Endodermal cell (in vitro differentiated cells): ENCODE results near the gene LRCH3. TPM values are rescaled to one million over a fixed set of nuclear protein-coding genes. Genes with fewer than 3 reads are reported as not detected.

Source experiments
- DNase-seq: peaks from one replicate; pipeline ENCODE4 v3.0.0-alpha.2; 2017
- H3K27ac ChIP-seq: 2 replicates; pipeline ENCODE4 v1.5.1; 2013; ENCODE audit warnings: mild to moderate bottlenecking, low read depth, low read length, moderate library complexity
- H3K27me3 ChIP-seq: 2 replicates; pipeline ENCODE4 v1.6.1; 2013; ENCODE audit warnings: mild to moderate bottlenecking, low read length, moderate library complexity; ENCODE audit not compliant: insufficient read depth, control insufficient read depth, poor library complexity, severe bottlenecking
- H3K36me3 ChIP-seq: 2 replicates; pipeline ENCODE4 v1.7.0; 2013; ENCODE audit warnings: mild to moderate bottlenecking, low read length, moderate library complexity; ENCODE audit not compliant: control insufficient read depth, insufficient read depth
- H3K4me1 ChIP-seq: one replicate; pipeline ENCODE4 v1.7.0; 2013; ENCODE audit warnings: low read length; ENCODE audit not compliant: control insufficient read depth, insufficient read depth
- H3K4me3 ChIP-seq: 2 replicates; pipeline ENCODE4 v1.5.1; 2013; ENCODE audit warnings: mild to moderate bottlenecking, low read length, moderate library complexity
- H3K9ac ChIP-seq: 2 replicates; pipeline ENCODE4 v1.6.1; 2013; ENCODE audit warnings: mild to moderate bottlenecking, low read length, moderate library complexity; ENCODE audit not compliant: poor library complexity, severe bottlenecking; ENCODE audit errors: extremely low read depth
- H3K9me3 ChIP-seq: 2 replicates; pipeline ENCODE4 v1.6.1; 2013; ENCODE audit warnings: mild to moderate bottlenecking, low read length, moderate library complexity; ENCODE audit not compliant: control insufficient read depth
- H3K27ac Mint-ChIP-seq: 2 replicates; pipeline ENCODE4 v1.8.0; 2020; ENCODE audit warnings: mixed read lengths
- H3K27me3 Mint-ChIP-seq: 2 replicates; pipeline ENCODE4 v1.8.0; 2021; ENCODE audit warnings: mild to moderate bottlenecking, mixed read lengths; ENCODE audit not compliant: insufficient read depth
- H3K36me3 Mint-ChIP-seq: 2 replicates; pipeline ENCODE4 v1.8.0; 2020; ENCODE audit warnings: low read depth, mixed read lengths
- H3K4me1 Mint-ChIP-seq: 2 replicates; pipeline ENCODE4 v1.8.0; 2020; ENCODE audit warnings: mixed read lengths
- H3K4me3 Mint-ChIP-seq: 2 replicates; pipeline ENCODE4 v1.8.0; 2020; ENCODE audit warnings: mild to moderate bottlenecking, moderate library complexity, mixed read lengths
- H3K9me3 Mint-ChIP-seq: 2 replicates; pipeline ENCODE4 v1.8.0; 2020; ENCODE audit warnings: mild to moderate bottlenecking, mixed read lengths
- WGBS, 2 experiments: methylation state at CpG; one replicate each; pipeline versions ENCODE4 v1.1.5 to v1.1.7; 2013; ENCODE audit warnings: missing lambda C conversion rate in 2 of 2, mixed read lengths in 1 of 2; ENCODE audit not compliant: insufficient coverage in 1 of 2, insufficient read length in 1 of 2; 5-methylcytosine and 5-hydroxymethylcytosine counted together
- total RNA-seq, 2 donors: library from RNA; stranded (reverse); fragmentation: NEBNext Ultra II Directional in 1 of 2; extraction: Animal tissue kit (Norgen Biotek cat#: 25700) in 1 of 2; gene quantifications; 2 replicates in 1 of 2; 3 replicates in 1 of 2; pipeline ENCODE4 v1.2.1, GENCODE V29; 2021
- TF ChIP-seq, protein P1 (sequence below): fragments of 200-600 bp; sonication (generic); conservative IDR thresholded peaks from 2 replicates; pipeline ENCODE4 v1.5.0; 2021; ENCODE audit warnings: antibody characterized with exemption, mild to moderate bottlenecking

LRCH3 gene
- total RNA-seq, 2 donors from 2014 or later: 67.1 to 70.2 TPM

DNA sequence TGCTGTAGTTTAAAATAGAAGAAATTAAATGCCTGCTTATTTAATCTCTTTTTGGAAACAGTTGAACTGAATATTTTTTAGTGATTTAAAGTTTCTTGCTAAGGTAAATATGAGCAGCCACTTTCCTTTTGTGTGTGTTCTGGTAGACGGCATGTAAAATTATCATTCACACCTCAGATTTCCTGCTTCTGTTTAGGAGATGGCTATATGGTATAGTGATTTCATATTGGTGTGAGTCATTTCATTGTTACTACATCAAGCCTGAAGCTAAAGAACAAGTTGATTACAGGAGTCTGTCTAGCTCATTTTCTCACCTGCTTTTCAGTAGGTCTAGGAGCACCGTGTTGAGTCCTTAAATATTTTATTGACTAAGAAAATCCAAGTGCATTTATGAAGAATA, 2.2 kb downstream of the LRCH3 start:
- 90% methylated on average over 2 of the region's 2 CpGs; no CpG with 5 or more reads in 1 of the 2 experiments for WGBS, 2 experiments
- H3K27me3 ChIP-seq: no peaks in the 10 kb centered on the region
- no peaks in the 10 kb centered on the region for H3K4me1 ChIP-seq
- no peaks in the 10 kb centered on the region for H3K36me3 ChIP-seq
- no peak overlapping the region for H3K27ac Mint-ChIP-seq
- peak overlapping the region; percentile 96 for H3K4me3 Mint-ChIP-seq
- H3K9ac ChIP-seq: no peak overlapping the region
- H3K4me3 ChIP-seq: peak overlapping the region; percentile 54
- H3K4me1 Mint-ChIP-seq: peaks cover 14% of the 10 kb centered on the region
- no peak for DNase-seq
- TF ChIP-seq, protein P1, sequence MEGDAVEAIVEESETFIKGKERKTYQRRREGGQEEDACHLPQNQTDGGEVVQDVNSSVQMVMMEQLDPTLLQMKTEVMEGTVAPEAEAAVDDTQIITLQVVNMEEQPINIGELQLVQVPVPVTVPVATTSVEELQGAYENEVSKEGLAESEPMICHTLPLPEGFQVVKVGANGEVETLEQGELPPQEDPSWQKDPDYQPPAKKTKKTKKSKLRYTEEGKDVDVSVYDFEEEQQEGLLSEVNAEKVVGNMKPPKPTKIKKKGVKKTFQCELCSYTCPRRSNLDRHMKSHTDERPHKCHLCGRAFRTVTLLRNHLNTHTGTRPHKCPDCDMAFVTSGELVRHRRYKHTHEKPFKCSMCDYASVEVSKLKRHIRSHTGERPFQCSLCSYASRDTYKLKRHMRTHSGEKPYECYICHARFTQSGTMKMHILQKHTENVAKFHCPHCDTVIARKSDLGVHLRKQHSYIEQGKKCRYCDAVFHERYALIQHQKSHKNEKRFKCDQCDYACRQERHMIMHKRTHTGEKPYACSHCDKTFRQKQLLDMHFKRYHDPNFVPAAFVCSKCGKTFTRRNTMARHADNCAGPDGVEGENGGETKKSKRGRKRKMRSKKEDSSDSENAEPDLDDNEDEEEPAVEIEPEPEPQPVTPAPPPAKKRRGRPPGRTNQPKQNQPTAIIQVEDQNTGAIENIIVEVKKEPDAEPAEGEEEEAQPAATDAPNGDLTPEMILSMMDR: no peak
- H3K27ac ChIP-seq: no peak overlapping the region
- H3K27me3 Mint-ChIP-seq: no peaks in the 10 kb centered on the region
- H3K36me3 Mint-ChIP-seq: no peaks in the 10 kb centered on the region
- H3K9me3 Mint-ChIP-seq: no peaks in the 10 kb centered on the region
- H3K9me3 ChIP-seq: no peaks in the 10 kb centered on the region

DNA sequence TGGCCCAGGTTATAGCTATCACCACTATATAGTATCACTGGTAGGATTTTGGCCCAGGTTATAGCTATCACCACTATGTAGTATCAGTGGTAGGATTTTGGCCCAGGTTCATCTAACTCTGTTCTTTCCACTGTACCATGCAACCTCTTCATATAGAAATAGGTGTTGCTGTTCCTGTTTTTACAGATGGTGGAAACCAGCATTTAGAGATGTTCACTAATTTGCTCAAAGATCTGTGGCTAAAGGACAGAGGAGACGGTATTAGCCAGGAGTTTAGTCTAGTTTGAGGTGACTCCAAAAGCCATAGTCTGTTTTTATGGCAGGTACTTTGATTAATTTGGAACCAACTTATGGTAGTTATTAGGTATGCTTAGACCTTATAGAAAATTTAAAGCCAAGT, 3.1 kb downstream of the LRCH3 start:
- H3K27ac ChIP-seq: no peak overlapping the region
- no peaks in the 10 kb centered on the region for H3K4me1 ChIP-seq
- Mint-ChIP-seq H3K27ac (no peak overlapping the region), H3K27me3 (no peaks in the 10 kb centered on the region), H3K4me1 (peaks cover 14% of the 10 kb centered on the region), H3K9me3 (no peaks in the 10 kb centered on the region), H3K36me3 (no peaks in the 10 kb centered on the region), H3K4me3 (no peak overlapping the region)
- no peaks in the 10 kb centered on the region for H3K9me3 ChIP-seq
- WGBS, 2 experiments: 89 to 96% methylated on average over 1 of the region's 1 CpG
- TF ChIP-seq, protein P1: no peak
- H3K27me3 ChIP-seq: no peaks in the 10 kb centered on the region
- H3K4me3 ChIP-seq: no peak overlapping the region
- no peaks in the 10 kb centered on the region for H3K36me3 ChIP-seq
- no peak overlapping the region for H3K9ac ChIP-seq
- no peak for DNase-seq

DNA sequence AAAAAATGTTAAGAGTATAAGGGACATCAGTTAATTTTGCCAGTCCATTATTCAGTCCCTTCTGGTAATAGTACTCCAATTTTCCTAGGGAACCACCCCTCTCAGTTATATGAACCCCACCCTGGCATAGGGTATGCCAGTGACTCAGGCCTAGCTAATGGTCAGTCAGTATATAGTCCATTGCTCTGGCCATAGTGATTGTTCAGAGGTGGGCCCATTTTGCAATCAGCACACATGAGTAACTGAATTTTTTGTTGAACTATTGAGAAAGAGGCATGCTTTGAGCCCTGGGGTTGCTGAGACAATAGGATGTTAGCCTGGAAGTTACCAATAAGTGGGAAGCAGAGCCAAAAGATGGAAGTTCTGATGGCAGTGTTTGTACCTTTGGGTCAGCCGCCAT, 4.1 kb downstream of the LRCH3 start:
- no peaks in the 10 kb centered on the region for H3K27me3 ChIP-seq
- peaks cover 14% of the 10 kb centered on the region for H3K4me1 Mint-ChIP-seq
- H3K4me3 Mint-ChIP-seq: no peak overlapping the region
- TF ChIP-seq, protein P1: no peak
- no peaks in the 10 kb centered on the region for H3K9me3 Mint-ChIP-seq
- no peaks in the 10 kb centered on the region for H3K27me3 Mint-ChIP-seq
- H3K9ac ChIP-seq: no peak overlapping the region
- H3K27ac Mint-ChIP-seq: peak overlapping the region; percentile 61
- H3K36me3 Mint-ChIP-seq: peaks cover 1% of the 10 kb centered on the region
- 100% methylated on average over 1 of the region's 1 CpG for WGBS, 2 experiments
- no peaks in the 10 kb centered on the region for H3K9me3 ChIP-seq
- H3K36me3 ChIP-seq: peaks cover 3% of the 10 kb centered on the region
- no peak overlapping the region for H3K27ac ChIP-seq
- H3K4me1 ChIP-seq: no peaks in the 10 kb centered on the region
- H3K4me3 ChIP-seq: no peak overlapping the region
- no peak for DNase-seq
